CD14-positive monocyte (primary cell): ENCODE measurements around the gene ATL1. TPM values are rescaled to one million over a fixed set of nuclear protein-coding genes. Genes with fewer than 3 reads are reported as not detected.

Experiments used
- DNase-seq, 3 donors: peaks; one replicate each; pipeline ENCODE4 v3.0.0-alpha.2; 2011 to 2022
- H2AFZ ChIP-seq: 2 replicates; pipeline ENCODE4 v1.6.0; 2012; ENCODE audit warnings: mild to moderate bottlenecking, low read depth, low read length, inconsistent platforms; ENCODE audit not compliant: insufficient read depth, poor library complexity, severe bottlenecking
- H3K27ac ChIP-seq, 2 donors: 1 replicate in 1 of 2; 2 replicates in 1 of 2; pipeline ENCODE4 v1.5.1; 2012 to 2013; ENCODE audit warnings: low read length in 2 of 2, control low read depth in 1 of 2, inconsistent platforms in 1 of 2, low read depth in 1 of 2, mild to moderate bottlenecking in 1 of 2
- H3K27me3 ChIP-seq, 2 donors: one replicate each; pipeline versions ENCODE4 v1.6.0 to v1.6.1; 2011 to 2013; ENCODE audit warnings: low read length in 2 of 2; ENCODE audit not compliant: control insufficient read depth in 2 of 2, insufficient read depth in 2 of 2
- H3K36me3 ChIP-seq, 2 donors: replicated peaks in 1 of 2; 1 replicate in 1 of 2; 2 replicates in 1 of 2; pipeline versions ENCODE4 v1.5.1 to v1.6.1; 2012 to 2013; ENCODE audit warnings: low read length in 2 of 2, control low read depth in 1 of 2, inconsistent platforms in 1 of 2, mild to moderate bottlenecking in 1 of 2; ENCODE audit not compliant: insufficient read depth in 2 of 2, control insufficient read depth in 1 of 2
- H3K4me1 ChIP-seq, 2 donors: 1 replicate in 1 of 2; 2 replicates in 1 of 2; pipeline versions ENCODE4 v1.5.1 to v1.6.1; 2012 to 2013; ENCODE audit warnings: low read length in 2 of 2, control low read depth in 1 of 2, inconsistent platforms in 1 of 2, mild to moderate bottlenecking in 1 of 2, moderate library complexity in 1 of 2; ENCODE audit not compliant: insufficient read depth in 2 of 2, control insufficient read depth in 1 of 2
- H3K4me2 ChIP-seq: replicated peaks from 2 replicates; pipeline ENCODE3; 2012; ENCODE audit warnings: low read length, moderate library complexity, mild to moderate bottlenecking; ENCODE audit not compliant: poor library complexity, severe bottlenecking; ENCODE audit errors: extremely low read depth
- H3K4me3 ChIP-seq, 3 experiments: fragments of 200-600 bp in 1 of 3; sonication (generic) in 1 of 3; replicated peaks in 1 of 3; 1 replicate in 2 of 3; 2 replicates in 1 of 3; pipeline ENCODE4 v1.5.1; 2011 to 2013; ENCODE audit warnings: low read length in 3 of 3, mild to moderate bottlenecking in 3 of 3, control low read depth in 2 of 3, low read depth in 2 of 3, inconsistent platforms in 1 of 3, moderate library complexity in 1 of 3
- H3K79me2 ChIP-seq: 2 replicates; pipeline ENCODE4 v1.6.0; 2012; ENCODE audit warnings: mild to moderate bottlenecking, control low read depth, inconsistent platforms, low read length, moderate library complexity; ENCODE audit not compliant: insufficient read depth
- H3K9ac ChIP-seq: 2 replicates; pipeline ENCODE4 v1.6.0; 2017; ENCODE audit warnings: low read length, mild to moderate bottlenecking; ENCODE audit not compliant: insufficient read depth, poor library complexity, severe bottlenecking
- H3K9me3 ChIP-seq, 2 donors: replicated peaks in 1 of 2; 1 replicate in 1 of 2; 2 replicates in 1 of 2; pipeline versions ENCODE4 v1.5.1 to v1.6.1; 2012 to 2013; ENCODE audit warnings: low read length in 2 of 2, control low read depth in 1 of 2; ENCODE audit not compliant: control insufficient read depth in 1 of 2, insufficient read depth in 1 of 2
- H4K20me1 ChIP-seq: 2 replicates; pipeline ENCODE4 v1.6.0; 2012; ENCODE audit warnings: mild to moderate bottlenecking, low read length, control low read depth, moderate library complexity; ENCODE audit not compliant: insufficient read depth
- H3K27ac Mint-ChIP-seq, 7 donors: one replicate each; pipeline ENCODE4 v1.8.0; 2020; ENCODE audit warnings: mild to moderate bottlenecking in 7 of 7, mixed read lengths in 7 of 7, moderate library complexity in 6 of 7, inconsistent platforms in 2 of 7
- H3K27me3 Mint-ChIP-seq, 3 donors: one replicate each; pipeline ENCODE4 v1.8.0; 2021 to 2022; ENCODE audit warnings: low read depth in 3 of 3, mild to moderate bottlenecking in 3 of 3, mixed read lengths in 3 of 3, moderate library complexity in 3 of 3, inconsistent platforms in 1 of 3
- H3K36me3 Mint-ChIP-seq, 2 donors: one replicate each; pipeline ENCODE4 v1.8.0; 2020; ENCODE audit warnings: mixed read lengths in 2 of 2, inconsistent platforms in 1 of 2, mild to moderate bottlenecking in 1 of 2
- H3K4me1 Mint-ChIP-seq: one replicate; pipeline ENCODE4 v1.8.0; 2020; ENCODE audit warnings: mild to moderate bottlenecking, mixed read lengths
- H3K4me3 Mint-ChIP-seq, 2 donors: one replicate each; pipeline ENCODE4 v1.8.0; 2020; ENCODE audit warnings: mild to moderate bottlenecking in 2 of 2, mixed read lengths in 2 of 2, moderate library complexity in 1 of 2
- H3K9me3 Mint-ChIP-seq, 7 donors: one replicate each; pipeline ENCODE4 v1.8.0; 2020 to 2022; ENCODE audit warnings: mixed read lengths in 7 of 7, mild to moderate bottlenecking in 6 of 7, moderate library complexity in 6 of 7, inconsistent platforms in 2 of 7
- WGBS: methylation state at CpG from one replicate; pipeline ENCODE4 v1.1.5; 2013; ENCODE audit warnings: missing lambda C conversion rate; ENCODE audit not compliant: insufficient coverage; 5-methylcytosine and 5-hydroxymethylcytosine counted together
- intact Hi-C, 2 donors: fragments of 100-400 bp; cut with micrococcal nuclease; formaldehyde crosslinking; loops; one replicate each; pipeline versions ENCODE4 v1.15.0 to v1.15.1; 2023
- polyA plus RNA-seq, 3 donors: library from polyadenylated mRNA; depleted of rRNA in 1 of 3; unstranded in 2 of 3; stranded (reverse) in 1 of 3; fragments of 300-500 nt in 2 of 3; fragments of >200 nt in 1 of 3; fragmentation: Illumina TruSeq in 2 of 3; gene quantifications; 1 replicate in 2 of 3; 2 replicates in 1 of 3; pipeline ENCODE4 v1.2.3, GENCODE V29; 2012 to 2021
- TF ChIP-seq, protein P1 (sequence below): fragments of 200-600 bp; IDR thresholded peaks from one replicate; pipeline ENCODE4 v1.8.0; 2022; ENCODE audit warnings: antibody characterized with exemption, mild to moderate bottlenecking

The ATL1 gene
- polyA plus RNA-seq, 3 donors, result 0.36 to 1.1 (median 0.99) TPM

- no peak for DNase-seq
- H3K9ac ChIP-seq, result no peak overlapping the region
- Mint-ChIP-seq H3K4me3 (no peak overlapping the region), H3K36me3 (no peaks in the 10 kb centered on the region), H3K9me3 (no peaks in the 10 kb centered on the region), H3K27ac (peak overlapping the region in 1 of 7 donors; percentile 57), H3K4me1 (no peaks in the 10 kb centered on the region), H3K27me3 (no peaks in the 10 kb centered on the region)
- H3K27me3 ChIP-seq, result no peaks in the 10 kb centered on the region
- H3K4me3 ChIP-seq, result no peak overlapping the region
- no peak overlapping the region for H3K4me2 ChIP-seq
- H2AFZ ChIP-seq, result no peak overlapping the region
- no peaks in the 10 kb centered on the region for H3K36me3 ChIP-seq
- no peak overlapping the region for H3K27ac ChIP-seq
- 100% methylated on average over 3 of the region's 4 CpGs for WGBS
- no peaks in the 10 kb centered on the region for H4K20me1 ChIP-seq
- TF ChIP-seq, protein P1, sequence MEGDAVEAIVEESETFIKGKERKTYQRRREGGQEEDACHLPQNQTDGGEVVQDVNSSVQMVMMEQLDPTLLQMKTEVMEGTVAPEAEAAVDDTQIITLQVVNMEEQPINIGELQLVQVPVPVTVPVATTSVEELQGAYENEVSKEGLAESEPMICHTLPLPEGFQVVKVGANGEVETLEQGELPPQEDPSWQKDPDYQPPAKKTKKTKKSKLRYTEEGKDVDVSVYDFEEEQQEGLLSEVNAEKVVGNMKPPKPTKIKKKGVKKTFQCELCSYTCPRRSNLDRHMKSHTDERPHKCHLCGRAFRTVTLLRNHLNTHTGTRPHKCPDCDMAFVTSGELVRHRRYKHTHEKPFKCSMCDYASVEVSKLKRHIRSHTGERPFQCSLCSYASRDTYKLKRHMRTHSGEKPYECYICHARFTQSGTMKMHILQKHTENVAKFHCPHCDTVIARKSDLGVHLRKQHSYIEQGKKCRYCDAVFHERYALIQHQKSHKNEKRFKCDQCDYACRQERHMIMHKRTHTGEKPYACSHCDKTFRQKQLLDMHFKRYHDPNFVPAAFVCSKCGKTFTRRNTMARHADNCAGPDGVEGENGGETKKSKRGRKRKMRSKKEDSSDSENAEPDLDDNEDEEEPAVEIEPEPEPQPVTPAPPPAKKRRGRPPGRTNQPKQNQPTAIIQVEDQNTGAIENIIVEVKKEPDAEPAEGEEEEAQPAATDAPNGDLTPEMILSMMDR, result no peak
- intact Hi-C loops, result no loop called here
- H3K9me3 ChIP-seq, result no peaks in the 10 kb centered on the region
- H3K4me1 ChIP-seq, result no peaks in the 10 kb centered on the region
- H3K79me2 ChIP-seq, result no peaks in the 10 kb centered on the region
Measured at GRCh38 chr14:50615056-50615455, 55.1 kb downstream of the ATL1 start.

GRCh38 chr14:50615552-50615951, 55.6 kb downstream of the ATL1 start:
- Mint-ChIP-seq H3K9me3 (no peaks in the 10 kb centered on the region), H3K36me3 (no peaks in the 10 kb centered on the region), H3K4me1 (no peaks in the 10 kb centered on the region), H3K27ac (no peak overlapping the region), H3K4me3 (no peak overlapping the region), H3K27me3 (no peaks in the 10 kb centered on the region)
- H3K4me1 ChIP-seq, result no peaks in the 10 kb centered on the region
- no CpG with 5 or more reads among the region's 2 CpGs for WGBS
- DNase-seq, result no peak
- no peaks in the 10 kb centered on the region for H3K9me3 ChIP-seq
- H2AFZ ChIP-seq, result no peak overlapping the region
- H3K4me2 ChIP-seq, result no peak overlapping the region
- no peak overlapping the region for H3K4me3 ChIP-seq
- H3K36me3 ChIP-seq, result no peaks in the 10 kb centered on the region
- intact Hi-C loops, result no loop called here
- H3K79me2 ChIP-seq, result no peaks in the 10 kb centered on the region
- H4K20me1 ChIP-seq, result no peaks in the 10 kb centered on the region
- no peak overlapping the region for H3K27ac ChIP-seq
- TF ChIP-seq, protein P1, result no peak
- no peak overlapping the region for H3K9ac ChIP-seq
- no peaks in the 10 kb centered on the region for H3K27me3 ChIP-seq
